Stimulated activated CD4-positive, alpha-beta T cell treated with anti-CD3 and anti-CD28 coated beads, Interleukin-15, amount 100 ng/mL, for 24 hours (primary cell): ENCODE results near the gene CD55.

Experiments
- DNase-seq: peaks from one replicate; pipeline ENCODE4 v3.0.0-alpha.2; 2020

Gene CD55

GRCh38 chr1:207331354-207332313, 10.2 kb downstream of the CD55 start:
- no peak for DNase-seq

- DNase-seq, result no peak
Measured at GRCh38 chr1:207333009-207333600, 11.6 kb downstream of the CD55 start.

GRCh38 chr1:207333620-207334019, 12.1 kb downstream of the CD55 start:
- no peak for DNase-seq

- no peak for DNase-seq
Measured at GRCh38 chr1:207334337-207334736, 12.9 kb downstream of the CD55 start.

- no peak for DNase-seq
Measured at GRCh38 chr1:207335138-207335537, 13.7 kb downstream of the CD55 start.

GRCh38 chr1:207335695-207336363, 14.4 kb downstream of the CD55 start:
- peak; percentile 21 for DNase-seq

GRCh38 chr1:207336559-207337467, 15.3 kb downstream of the CD55 start:
- DNase-seq, result peak; percentile 62

GRCh38 chr1:207342332-207342731, 20.9 kb downstream of the CD55 start:
- no peak for DNase-seq

GRCh38 chr1:207343675-207344074, 22.2 kb downstream of the CD55 start:
- DNase-seq, result no peak

- DNase-seq, result no peak
Measured at GRCh38 chr1:207344221-207344620, 22.7 kb downstream of the CD55 start.

- DNase-seq, result no peak
Measured at GRCh38 chr1:207345644-207346477, 24.4 kb downstream of the CD55 start.

GRCh38 chr1:207346513-207346912, 25.0 kb downstream of the CD55 start:
- no peak for DNase-seq

GRCh38 chr1:207349979-207350378, 28.5 kb downstream of the CD55 start:
- no peak for DNase-seq

GRCh38 chr1:207352554-207352953, 31.1 kb downstream of the CD55 start:
- no peak for DNase-seq

GRCh38 chr1:207355060-207355459, 33.6 kb downstream of the CD55 start:
- DNase-seq, result no peak

GRCh38 chr1:207355513-207356295, 34.2 kb downstream of the CD55 start:
- no peak for DNase-seq

- no peak for DNase-seq
Measured at GRCh38 chr1:207361029-207361428, 39.6 kb downstream of the CD55 start.

GRCh38 chr1:207361889-207362288, 40.4 kb downstream of the CD55 start:
- no peak for DNase-seq

- DNase-seq, result peak; percentile 29
Measured at GRCh38 chr1:207362962-207363860, 41.7 kb downstream of the CD55 start.

- no peak for DNase-seq
Measured at GRCh38 chr1:207363871-207364270, 42.4 kb downstream of the CD55 start.
